HCT116 (cell line): Measurements from ENCODE around the gene SIVA1. TPM values are rescaled to one million over a fixed set of nuclear protein-coding genes. Genes with fewer than 3 reads are reported as not detected.

Source experiments
- ATAC-seq: fragments of 200-7000 bp; cut with Tn5 transposase; 2 replicates; pipeline ENCODE4 v1.9.1; 2020; ENCODE audit warnings: mild to moderate bottlenecking, moderate library complexity
- BruUV-seq: library from RNA; stranded (reverse); fragments of 400-500 nt; replicated peaks from 2 replicates; lab custom pipeline; 2021; lab: Mats Ljungman, UMichigan
- CTCF ChIA-PET: fragments of 300-600 bp; sonication (Branson Sonifier 250); formaldehyde crosslinking; loops from one replicate; lab custom pipeline; 2021; ENCODE audit warnings: antibody characterized with exemption; lab: Charles Lee
- POLR2A ChIA-PET: fragments of 300-600, 350-600 bp; sonication (Branson Sonifier 250); formaldehyde crosslinking; loops from one replicate; lab custom pipeline; 2021; ENCODE audit warnings: antibody characterized with exemption; lab: Charles Lee
- RAD21 ChIA-PET, 2 experiments: fragments of 300-600 bp; sonication (Branson Sonifier 250); formaldehyde crosslinking; loops; one replicate each; lab custom pipeline; 2023; ENCODE audit warnings: low total read pairs in 2 of 2; ENCODE audit not compliant: uncharacterized antibody in 2 of 2, unreplicated experiment in 2 of 2, low non-redundant PET in 1 of 2; lab: Charles Lee
- DNase-seq: peaks from one replicate; pipeline ENCODE4 v3.0.0-alpha.2; 2010; ENCODE audit warnings: low read depth, low spot score
- H2AFZ ChIP-seq: fragments of 200-600 bp; shearing (Covaris generic), sonication (generic); 2 replicates; pipeline ENCODE4 v1.6.1; 2017; ENCODE audit warnings: low read depth, mixed run types, mixed read lengths, antibody characterized with exemption, low read length; ENCODE audit not compliant: poor library complexity, severe bottlenecking
- H3K27ac ChIP-seq: 2 replicates; pipeline ENCODE4 v1.5.1; 2012; ENCODE audit warnings: low read depth, low read length
- H3K27me3 ChIP-seq: fragments of 200-600 bp; sonication (generic); 2 replicates; pipeline ENCODE4 v1.6.1; 2016; ENCODE audit warnings: mixed run types, low read length, mixed read lengths; ENCODE audit not compliant: insufficient read depth
- H3K36me3 ChIP-seq, 2 experiments: fragments of 200-500 bp in 1 of 2; fragments of 200-600 bp in 1 of 2; sonication (Bioruptor generic) in 1 of 2; sonication (generic) in 1 of 2; 2 replicates each; pipeline versions ENCODE4 v1.5.1 to v1.6.1; 2014 to 2016; ENCODE audit warnings: low read length in 2 of 2, inconsistent platforms in 1 of 2, mixed read lengths in 1 of 2, mixed run types in 1 of 2; ENCODE audit not compliant: insufficient read depth in 2 of 2, control insufficient read depth in 1 of 2
- H3K4me1 ChIP-seq, 2 experiments: fragments of 200-600 bp in 1 of 2; sonication (generic) in 1 of 2; 2 replicates each; pipeline versions ENCODE4 v1.5.1 to v1.6.1; 2012 to 2017; ENCODE audit warnings: low read length in 2 of 2, inconsistent platforms in 1 of 2, mild to moderate bottlenecking in 1 of 2, mixed read lengths in 1 of 2, mixed run types in 1 of 2, moderate library complexity in 1 of 2; ENCODE audit not compliant: insufficient read depth in 2 of 2, control insufficient read depth in 1 of 2
- H3K4me2 ChIP-seq: fragments of 200-600 bp; sonication (generic); 2 replicates; pipeline ENCODE4 v1.6.1; 2017; ENCODE audit warnings: mixed run types, low read length, mixed read lengths
- H3K4me3 ChIP-seq, 2 experiments: fragments of 200-600 bp in 1 of 2; sonication (generic) in 1 of 2; replicated peaks in 1 of 2; 2 replicates each; pipeline ENCODE4 v1.5.1; 2011 to 2016; ENCODE audit warnings: low read length in 2 of 2, control low read depth in 1 of 2, low read depth in 1 of 2, mild to moderate bottlenecking in 1 of 2, mixed read lengths in 1 of 2, mixed run types in 1 of 2
- H3K79me2 ChIP-seq: fragments of 200-600 bp; sonication (generic); 2 replicates; pipeline ENCODE4 v1.6.1; 2017; ENCODE audit warnings: mild to moderate bottlenecking, mixed run types, low read length, moderate library complexity, mixed read lengths; ENCODE audit not compliant: insufficient read depth
- H3K9ac ChIP-seq: fragments of 200-600 bp; sonication (generic); 2 replicates; pipeline ENCODE4 v1.6.1; 2016; ENCODE audit warnings: low read length, mixed read lengths
- H3K9me2 ChIP-seq: fragments of 200-600 bp; sonication (generic), shearing (Covaris generic); 2 replicates; pipeline ENCODE4 v1.6.1; 2017; ENCODE audit warnings: mixed run types, mild to moderate bottlenecking, moderate library complexity; ENCODE audit not compliant: insufficient read depth
- H3K9me3 ChIP-seq, 2 experiments: fragments of 200-500 bp in 1 of 2; fragments of 200-600 bp in 1 of 2; sonication (Bioruptor generic) in 1 of 2; sonication (generic) in 1 of 2; 2 replicates each; pipeline ENCODE4 v1.6.1; 2014 to 2017; ENCODE audit warnings: low read length in 2 of 2, mixed read lengths in 2 of 2, inconsistent platforms in 1 of 2, low read depth in 1 of 2, mild to moderate bottlenecking in 1 of 2, mixed run types in 1 of 2, moderate library complexity in 1 of 2; ENCODE audit not compliant: control insufficient read depth in 1 of 2, insufficient read depth in 1 of 2
- H4K20me1 ChIP-seq: fragments of 200-600 bp; sonication (generic), shearing (Covaris generic); 2 replicates; pipeline ENCODE4 v1.6.1; 2017; ENCODE audit warnings: mixed run types, mild to moderate bottlenecking, moderate library complexity; ENCODE audit not compliant: insufficient read depth
- CTCF ChIP-seq, 3 experiments: fragments of 200-600 bp in 1 of 3; sonication (generic) in 1 of 3; IDR thresholded peaks in 2 of 3; conservative IDR thresholded peaks in 1 of 3; 2 replicates each; pipeline ENCODE4 v1.5.1; 2012 to 2017; ENCODE audit warnings: low read depth in 2 of 3, low read length in 2 of 3, antibody characterized with exemption in 1 of 3, borderline replicate concordance in 1 of 3, control low read depth in 1 of 3, mild to moderate bottlenecking in 1 of 3, mixed read lengths in 1 of 3, mixed run types in 1 of 3, moderate library complexity in 1 of 3; ENCODE audit not compliant: insufficient read depth in 1 of 3
- EGR1 ChIP-seq: IDR thresholded peaks from 2 replicates; pipeline ENCODE4 v1.6.1; 2012; ENCODE audit warnings: low read depth
- EZH2 ChIP-seq: fragments of 200-600 bp; sonication (generic); IDR thresholded peaks from 2 replicates; pipeline ENCODE4 v1.6.1; 2017; ENCODE audit warnings: antibody characterized with exemption, mixed run types
- JUND ChIP-seq: IDR thresholded peaks from 2 replicates; pipeline ENCODE4 v1.6.1; 2012
- POLR2A ChIP-seq: IDR thresholded peaks from 2 replicates; pipeline ENCODE4 v1.7.0; 2011; ENCODE audit warnings: borderline replicate concordance; ENCODE audit not compliant: insufficient read depth, insufficient read length; ENCODE audit errors: extremely low read depth
- RAD21 ChIP-seq: IDR thresholded peaks from 2 replicates; pipeline ENCODE4 v1.6.1; 2012; ENCODE audit warnings: low read depth, mild to moderate bottlenecking
- REST ChIP-seq: IDR thresholded peaks from 2 replicates; pipeline ENCODE4 v1.6.1; 2012; ENCODE audit warnings: low read depth
- SP1 ChIP-seq: IDR thresholded peaks from 2 replicates; pipeline ENCODE4 v1.6.1; 2012; ENCODE audit warnings: low read depth
- TCF7L2 ChIP-seq: IDR thresholded peaks from 2 replicates; pipeline ENCODE4 v1.7.0; 2011; ENCODE audit warnings: borderline replicate concordance, inconsistent platforms; ENCODE audit not compliant: insufficient read depth, insufficient read length; ENCODE audit errors: extremely low read depth
- YY1 ChIP-seq: IDR thresholded peaks from 2 replicates; pipeline ENCODE4 v1.6.1; 2011; ENCODE audit warnings: low read length, low read depth, moderate library complexity, mild to moderate bottlenecking; ENCODE audit not compliant: insufficient replicate concordance; ENCODE audit errors: extremely low read depth
- ZBTB33 ChIP-seq: IDR thresholded peaks from 2 replicates; pipeline ENCODE4 v1.6.1; 2011; ENCODE audit warnings: mild to moderate bottlenecking, low read length, moderate library complexity; ENCODE audit not compliant: insufficient replicate concordance; ENCODE audit errors: extremely low read depth
- ZFX ChIP-seq: fragments of 450-650 bp; IDR thresholded peaks from 2 replicates; pipeline ENCODE4 v1.6.1; 2017
- ZNF274 ChIP-seq: fragments of 200-500 bp; sonication (Bioruptor generic); IDR thresholded peaks from 2 replicates; pipeline ENCODE4 v1.6.1; 2014; ENCODE audit warnings: mild to moderate bottlenecking, low read depth, low read length, inconsistent platforms
- intact Hi-C: fragments of 100-400 bp; cut with micrococcal nuclease; formaldehyde crosslinking; loops from 2 replicates; pipeline ENCODE4 v1.10.0; 2022
- total RNA-seq: library from RNA; stranded (reverse); gene quantifications from one replicate; pipeline ENCODE4 v1.2.1, GENCODE V29; 2021; ENCODE audit not compliant: unreplicated experiment

Gene SIVA1
- total RNA-seq, 1 experiment from 2014 or later, result 141 TPM

GRCh38 chr14:104751539-104752422, 1.2 kb upstream of the SIVA1 start:
- H3K9me3 ChIP-seq, result no peaks in the 10 kb centered on the region
- H3K27me3 ChIP-seq, result no peaks in the 10 kb centered on the region
- TF ChIP-seq RAD21, result no peak
- TF ChIP-seq TCF7L2, result no peak
- TF ChIP-seq EZH2, result no peak
- no peak for TF ChIP-seq SP1
- TF ChIP-seq YY1, result no peak
- no peak for TF ChIP-seq ZNF274
- TF ChIP-seq EGR1, result no peak
- TF ChIP-seq REST, result no peak
- TF ChIP-seq ZBTB33, result no peak
- TF ChIP-seq POLR2A, result no peak
- TF ChIP-seq JUND, result no peak
- no peak for TF ChIP-seq ZFX
- no peak for TF ChIP-seq CTCF (IDR thresholded peaks at IDR 0.05 in 2 of 3, conservative IDR thresholded peaks at IDR 0.05 in 1 of 3; ENCODE audit: borderline replicate concordance in 1 of 3, insufficient read depth in 1 of 3, low read depth in 2 of 3, low read length in 2 of 3)
- RAD21 ChIA-PET, result interaction anchor here in 1 of 2 experiments (0.8 kb wide), 1 partner anchor 17 kb away, joined by 3 read pairs; no protein-coding TSS in a partner anchor
- intact Hi-C loops, result no loop called here
- DNase-seq, result no peak
- H2AFZ ChIP-seq, result no peak overlapping the region
- peaks cover 23 to 35% of the 10 kb centered on the region in 2 experiments for H3K4me1 ChIP-seq
- no peaks in the 10 kb centered on the region for H3K9me2 ChIP-seq
- peaks cover 38% of the 10 kb centered on the region for H3K79me2 ChIP-seq
- ATAC-seq, result no peak
- H3K4me3 ChIP-seq, result peak overlapping the region; percentile 43 to 99
- H4K20me1 ChIP-seq, result no peaks in the 10 kb centered on the region
- peaks cover 12% of the 10 kb centered on the region in 2 experiments; a peak in 3 of 4 replicates for H3K36me3 ChIP-seq
- H3K27ac ChIP-seq, result peak overlapping the region; percentile 76
- CTCF ChIA-PET, result interaction anchor here (1.0 to 1.8 kb wide), 5 partner anchors 15 to 27 kb away, joined by 3 to 11 read pairs (median 5); partner anchors contain the start of gene ADSS1
- TSS peak; percentile 97 for BruUV-seq
- POLR2A ChIA-PET, result interaction anchor here (0.8 to 1.4 kb wide), 10 partner anchors 13 to 221 kb away, joined by 3 to 7 read pairs (median 4); partner anchors contain the start of gene ZBTB42
- peak overlapping the region; percentile 68 for H3K9ac ChIP-seq
- H3K4me2 ChIP-seq, result peak overlapping the region; percentile 81
